NCI-H748 (cell line): ENCODE measurements around the gene CLCF1.
A peak's percentile ranks its signal among the peaks of the same experiment; 100 is the strongest.

Experiments used
- DNase-seq: peaks from one replicate; lab custom pipeline; 2025; ENCODE audit not compliant: unreplicated experiment; lab: John Stamatoyannopoulos, UW

Gene CLCF1

GRCh38 chr11:67376063-67376820 lies 2.8 kb upstream of the CLCF1 start:
- no peak for DNase-seq

- no peak for DNase-seq
Measured at GRCh38 chr11:67375320-67376055, 2.1 kb upstream of the CLCF1 start.

GRCh38 chr11:67374571-67375281 lies 1.3 kb upstream of the CLCF1 start:
- DNase-seq, result no peak

- peak; percentile 44 for DNase-seq
Measured at GRCh38 chr11:67373648-67374570, 511 bp upstream of the CLCF1 start.

- peak; percentile 46 for DNase-seq
Measured at GRCh38 chr11:67372321-67372992, 941 bp downstream of the CLCF1 start.

- DNase-seq, result no peak
Measured at GRCh38 chr11:67371911-67372320, 1.5 kb downstream of the CLCF1 start.

- no peak for DNase-seq
Measured at GRCh38 chr11:67371189-67371910, 2.0 kb downstream of the CLCF1 start.

GRCh38 chr11:67370351-67371076 lies 2.9 kb downstream of the CLCF1 start:
- DNase-seq, result no peak

GRCh38 chr11:67369801-67370284 lies 3.6 kb downstream of the CLCF1 start:
- DNase-seq, result no peak

- DNase-seq, result no peak
Measured at GRCh38 chr11:67369275-67369674, 4.1 kb downstream of the CLCF1 start.

GRCh38 chr11:67368621-67369020 lies 4.8 kb downstream of the CLCF1 start:
- DNase-seq, result no peak

- DNase-seq, result no peak
Measured at GRCh38 chr11:67367761-67368227, 5.6 kb downstream of the CLCF1 start.

- no peak for DNase-seq
Measured at GRCh38 chr11:67366961-67367760, 6.2 kb downstream of the CLCF1 start.

GRCh38 chr11:67366546-67366945 lies 6.9 kb downstream of the CLCF1 start:
- no peak for DNase-seq

- no peak for DNase-seq
Measured at GRCh38 chr11:67365736-67366444, 7.5 kb downstream of the CLCF1 start.

GRCh38 chr11:67364783-67365722 lies 8.3 kb downstream of the CLCF1 start:
- no peak for DNase-seq
